Activated CD8-positive, alpha-beta T cell treated with anti-CD3 and anti-CD28 coated beads for 36 hours (primary cell): ENCODE measurements around the gene PKHD1. TPM values are rescaled to one million over a fixed set of nuclear protein-coding genes. Genes with fewer than 3 reads are reported as not detected.

Experiments used
- ATAC-seq: fragments of 200-7000 bp; cut with Tn5 transposase; one replicate; pipeline ENCODE4 v1.10.0; 2021; ENCODE audit warnings: mild to moderate bottlenecking, moderate library complexity
- CTCF ChIA-PET: fragments of 350-600 bp; sonication (Branson Sonifier 250); formaldehyde crosslinking; loops from one replicate; lab custom pipeline; 2021; ENCODE audit warnings: antibody characterized with exemption; lab: Charles Lee
- POLR2A ChIA-PET: fragments of 350-600 bp; sonication (Branson Sonifier 250); formaldehyde crosslinking; loops from one replicate; lab custom pipeline; 2021; ENCODE audit warnings: antibody characterized with exemption; lab: Charles Lee
- DNase-seq: peaks from one replicate; pipeline ENCODE4 v3.0.0-alpha.2; 2020
- H3K27ac Mint-ChIP-seq: one replicate; pipeline ENCODE4 v1.8.0; 2021; ENCODE audit warnings: mild to moderate bottlenecking, mixed read lengths
- H3K27me3 Mint-ChIP-seq: one replicate; pipeline ENCODE4 v1.8.0; 2021; ENCODE audit warnings: mixed read lengths
- H3K36me3 Mint-ChIP-seq: one replicate; pipeline ENCODE4 v1.8.0; 2021; ENCODE audit warnings: low read depth, mixed read lengths
- H3K4me1 Mint-ChIP-seq: one replicate; pipeline ENCODE4 v1.8.0; 2021; ENCODE audit warnings: low read depth, mixed read lengths
- H3K4me3 Mint-ChIP-seq: one replicate; pipeline ENCODE4 v1.8.0; 2021; ENCODE audit warnings: mild to moderate bottlenecking, moderate library complexity, mixed read lengths
- H3K9me3 Mint-ChIP-seq: one replicate; pipeline ENCODE4 v1.8.0; 2021; ENCODE audit warnings: mixed read lengths
- CTCF ChIP-seq: fragments of 200-600 bp; IDR thresholded peaks from one replicate; pipeline ENCODE4 v1.8.0; 2022; ENCODE audit warnings: antibody characterized with exemption, mild to moderate bottlenecking
- intact Hi-C: fragments of 100-400 bp; cut with micrococcal nuclease; formaldehyde crosslinking; loops from one replicate; pipeline ENCODE4 v1.10.0; 2022
- total RNA-seq, 2 experiments: library from RNA; stranded (reverse); gene quantifications; one replicate each; pipeline ENCODE4 v1.2.3, GENCODE V29; 2021

PKHD1 gene
- total RNA-seq, 2 experiments from 2014 or later = not detected

- peak; percentile 87 for TF ChIP-seq CTCF
- POLR2A ChIA-PET = no interaction called here
- DNase-seq = no peak
- intact Hi-C loops = loop anchor here (5.0 to 10.0 kb wide), 2 partner anchors 164 to 1206 kb away; partner anchors contain the start of gene TFAP2B
- no peaks in the 10 kb centered on the region for H3K4me1 Mint-ChIP-seq
- H3K4me3 Mint-ChIP-seq = no peak overlapping the region
- H3K36me3 Mint-ChIP-seq = no peaks in the 10 kb centered on the region
- CTCF ChIA-PET = interaction anchor here (0.6 to 3.8 kb wide), 19 partner anchors 10 to 1205 kb away, joined by 3 to 26 read pairs (median 4); no protein-coding TSS in a partner anchor
- no peak overlapping the region for H3K27ac Mint-ChIP-seq
- no peaks in the 10 kb centered on the region for H3K9me3 Mint-ChIP-seq
- H3K27me3 Mint-ChIP-seq = peaks cover 4% of the 10 kb centered on the region
- no peak for ATAC-seq
These were observed 66.4 kb downstream of the PKHD1 start for GRCh38 chr6:52020945-52021570.

- Mint-ChIP-seq H3K36me3 (no peaks in the 10 kb centered on the region), H3K9me3 (no peaks in the 10 kb centered on the region), H3K4me1 (no peaks in the 10 kb centered on the region), H3K4me3 (no peak overlapping the region), H3K27ac (no peak overlapping the region), H3K27me3 (peaks cover 4% of the 10 kb centered on the region)
- ChIA-PET CTCF (interaction anchor here (1.0 to 3.8 kb wide), 13 partner anchors 8 to 1204 kb away, joined by 3 to 26 read pairs (median 5); no protein-coding TSS in a partner anchor), POLR2A (no interaction called here)
- ATAC-seq (no peak), DNase-seq (no peak)
- no peak for TF ChIP-seq CTCF
- intact Hi-C loops = loop anchor here (5.0 to 10.0 kb wide), 2 partner anchors 163 to 1205 kb away; partner anchors contain the start of gene TFAP2B
These were observed 67.5 kb downstream of the PKHD1 start for GRCh38 chr6:52019881-52020280.

- Mint-ChIP-seq H3K9me3 (no peaks in the 10 kb centered on the region), H3K27ac (no peak overlapping the region), H3K27me3 (peaks cover 8% of the 10 kb centered on the region), H3K4me1 (no peaks in the 10 kb centered on the region), H3K36me3 (no peaks in the 10 kb centered on the region), H3K4me3 (no peak overlapping the region)
- intact Hi-C loops = no loop called here
- CTCF ChIA-PET = interaction anchor here (0.6 to 3.8 kb wide), 5 partner anchors 16 to 283 kb away, joined by 3 to 26 read pairs (median 7); no protein-coding TSS in a partner anchor
- POLR2A ChIA-PET = interaction anchor here (0.7 kb wide), 1 partner anchor 65 kb away, joined by 4 read pairs; no protein-coding TSS in a partner anchor
- ATAC-seq (no peak), DNase-seq (no peak)
- TF ChIP-seq CTCF = no peak
These were observed 68.3 kb downstream of the PKHD1 start for GRCh38 chr6:52019092-52019491.

GRCh38 chr6:52016915-52017748 lies 70.3 kb downstream of the PKHD1 start:
- DNase-seq (no peak), ATAC-seq (no peak)
- no peak overlapping the region for H3K27ac Mint-ChIP-seq
- no peaks in the 10 kb centered on the region for H3K4me1 Mint-ChIP-seq
- intact Hi-C loops = no loop called here
- POLR2A ChIA-PET = no interaction called here
- no peak overlapping the region for H3K4me3 Mint-ChIP-seq
- no peaks in the 10 kb centered on the region for H3K36me3 Mint-ChIP-seq
- no peak for TF ChIP-seq CTCF
- CTCF ChIA-PET = no interaction called here
- H3K27me3 Mint-ChIP-seq = peaks cover 8% of the 10 kb centered on the region
- no peaks in the 10 kb centered on the region for H3K9me3 Mint-ChIP-seq

- no peak for DNase-seq
- CTCF ChIA-PET = no interaction called here
- POLR2A ChIA-PET = no interaction called here
These were observed 71.5 kb downstream of the PKHD1 start for GRCh38 chr6:52015953-52016352.

More at GRCh38 chr6:52015953-52016352, 71.5 kb downstream of the PKHD1 start:
- H3K4me1 Mint-ChIP-seq = no peaks in the 10 kb centered on the region
- intact Hi-C loops = no loop called here
- ATAC-seq = no peak
- TF ChIP-seq CTCF = no peak
- no peaks in the 10 kb centered on the region for H3K9me3 Mint-ChIP-seq
- H3K27ac Mint-ChIP-seq = no peak overlapping the region
- H3K4me3 Mint-ChIP-seq = no peak overlapping the region
- peaks cover 11% of the 10 kb centered on the region for H3K27me3 Mint-ChIP-seq
- H3K36me3 Mint-ChIP-seq = no peaks in the 10 kb centered on the region
